ENCODE measurements around the gene FBLIM1.
A peak's percentile ranks its signal among the peaks of the same experiment; 100 is the strongest.
"Not testable (repeated sequence)": the region's sequence is repeated elsewhere in the genome, so short reads cannot be mapped to it uniquely, and the experiment has no call there.

The FBLIM1 gene

GRCh38 chr1:15825800-15826199 is 67.2 kb downstream of the FBLIM1 start:
- no peak for DNase-seq

- DNase-seq = no peak
Observed at GRCh38 chr1:15826810-15827507, 68.4 kb downstream of the FBLIM1 start.

GRCh38 chr1:15827567-15827966 is 69.0 kb downstream of the FBLIM1 start:
- not testable (repeated sequence) for DNase-seq

GRCh38 chr1:15828931-15829330 is 70.3 kb downstream of the FBLIM1 start:
- not testable (repeated sequence) for DNase-seq

- DNase-seq = no peak
Observed at GRCh38 chr1:15830258-15830657, 71.7 kb downstream of the FBLIM1 start.

- peak; percentile 53 to 73 for DNase-seq
Observed at GRCh38 chr1:15833069-15833679, 74.6 kb downstream of the FBLIM1 start.

GRCh38 chr1:15833842-15834405 is 75.3 kb downstream of the FBLIM1 start:
- peak in 1 of 2 experiments; percentile 70 for DNase-seq

- DNase-seq = peak; percentile 97 to 98
Observed at GRCh38 chr1:15834406-15835204, 76.0 kb downstream of the FBLIM1 start.

GRCh38 chr1:15835205-15835740 is 76.7 kb downstream of the FBLIM1 start:
- DNase-seq = peak in 1 of 2 experiments; percentile 51

GRCh38 chr1:15835741-15836510 is 77.3 kb downstream of the FBLIM1 start:
- peak; percentile 100 for DNase-seq
